SK-N-SH treated with all-trans-retinoic acid at 6 μM for 48 hours (cell line): ENCODE results near the gene KANSL1L.
A peak's percentile ranks its signal among the peaks of the same experiment; 100 is the strongest.

Experiments
- ATAC-seq: fragments of 200-7000 bp; cut with Tn5 transposase; 3 replicates; pipeline ENCODE4 v1.9.1; 2020; ENCODE audit warnings: mild to moderate bottlenecking, moderate library complexity
- BACH2 ChIP-seq: fragments of 250-450 bp; sonication (Bioruptor Pico); IDR thresholded peaks from 2 replicates; pipeline ENCODE4 v1.9.0; 2021; ENCODE audit warnings: mild to moderate bottlenecking, borderline replicate concordance
- CSDC2 ChIP-seq: fragments of 250-450 bp; sonication (Bioruptor Pico); IDR thresholded peaks from 2 replicates; pipeline ENCODE4 v1.5.0; 2020; ENCODE audit warnings: mild to moderate bottlenecking, moderate library complexity
- GLIS3 ChIP-seq: fragments of 250-450 bp; sonication (Bioruptor Pico); IDR thresholded peaks from 2 replicates; pipeline ENCODE4 v1.5.0; 2020; ENCODE audit warnings: mild to moderate bottlenecking, moderate library complexity
- ISL1 ChIP-seq: fragments of 250-450 bp; sonication (Bioruptor Pico); IDR thresholded peaks from 2 replicates; pipeline ENCODE4 v2.1.2; 2022; ENCODE audit warnings: mild to moderate bottlenecking, moderate library complexity
- OSR1 ChIP-seq: fragments of 250-450 bp; sonication (Bioruptor Pico); IDR thresholded peaks from 2 replicates; pipeline ENCODE4 v1.8.0; 2022; ENCODE audit warnings: moderate library complexity, mild to moderate bottlenecking, inconsistent platforms
- PPARA ChIP-seq: fragments of 250-450 bp; sonication (Bioruptor Pico); IDR thresholded peaks from 2 replicates; pipeline ENCODE4 v1.5.0; 2020; ENCODE audit warnings: mild to moderate bottlenecking, borderline replicate concordance
- RARB ChIP-seq: fragments of 250-450 bp; sonication (Bioruptor Pico); IDR thresholded peaks from 2 replicates; pipeline ENCODE4 v1.8.0; 2021; ENCODE audit warnings: mild to moderate bottlenecking, moderate library complexity
- TCF4 ChIP-seq: fragments of 250-450 bp; sonication (Bioruptor Pico); IDR thresholded peaks from 2 replicates; pipeline ENCODE4 v1.8.0; 2021; ENCODE audit warnings: mild to moderate bottlenecking, moderate library complexity, borderline replicate concordance
- TOX ChIP-seq: fragments of 250-450 bp; sonication (Bioruptor Pico); IDR thresholded peaks from 2 replicates; pipeline ENCODE4 v1.8.0; 2021; ENCODE audit warnings: mild to moderate bottlenecking, moderate library complexity, borderline replicate concordance
- ZC3H10 ChIP-seq: fragments of 250-450 bp; sonication (Bioruptor Pico); IDR thresholded peaks from 2 replicates; pipeline ENCODE4 v1.5.1; 2021; ENCODE audit warnings: mild to moderate bottlenecking, moderate library complexity
- ZFP3 ChIP-seq: fragments of 250-450 bp; sonication (Bioruptor Pico); IDR thresholded peaks from 2 replicates; pipeline ENCODE4 v1.5.0; 2020; ENCODE audit warnings: mild to moderate bottlenecking, moderate library complexity
- ZFP30 ChIP-seq: fragments of 450-650 bp; formaldehyde crosslinking; IDR thresholded peaks from 2 replicates; pipeline ENCODE4 v1.5.0; 2022; ENCODE audit warnings: mild to moderate bottlenecking, moderate library complexity
- ZNF565 ChIP-seq: fragments of 450-650 bp; formaldehyde crosslinking; conservative IDR thresholded peaks from 2 replicates; pipeline ENCODE4 v1.5.0; 2020; ENCODE audit warnings: low read depth, mild to moderate bottlenecking, moderate library complexity
- ZNF70 ChIP-seq: fragments of 450-650 bp; formaldehyde crosslinking; IDR thresholded peaks from 2 replicates; pipeline ENCODE4 v1.5.0; 2020; ENCODE audit warnings: mild to moderate bottlenecking, moderate library complexity
- ZNF8 ChIP-seq: fragments of 450-650 bp; formaldehyde crosslinking; IDR thresholded peaks from 2 replicates; pipeline ENCODE4 v1.5.0; 2020; ENCODE audit warnings: mild to moderate bottlenecking, moderate library complexity
- TF ChIP-seq, protein P1 (sequence below): fragments of 250-450 bp; sonication (Bioruptor Pico); IDR thresholded peaks from 2 replicates; pipeline ENCODE4 v1.8.0; 2020; ENCODE audit warnings: mild to moderate bottlenecking, moderate library complexity, borderline replicate concordance
- TF ChIP-seq, protein P2 (sequence below): fragments of 250-450 bp; sonication (Bioruptor Pico); IDR thresholded peaks from 2 replicates; pipeline ENCODE4 v1.8.0; 2021; ENCODE audit warnings: low read depth, mild to moderate bottlenecking, moderate library complexity, borderline replicate concordance
- TF ChIP-seq, protein P3 (sequence below): fragments of 250-450 bp; sonication (Bioruptor Pico); IDR thresholded peaks from 2 replicates; pipeline ENCODE4 v1.5.0; 2020; ENCODE audit warnings: mild to moderate bottlenecking, moderate library complexity
- TF ChIP-seq, protein P4 (sequence below): fragments of 250-450 bp; sonication (Bioruptor Pico); IDR thresholded peaks from 2 replicates; pipeline ENCODE4 v1.5.1; 2020; ENCODE audit warnings: low read depth, mild to moderate bottlenecking, moderate library complexity

KANSL1L gene

DNA sequence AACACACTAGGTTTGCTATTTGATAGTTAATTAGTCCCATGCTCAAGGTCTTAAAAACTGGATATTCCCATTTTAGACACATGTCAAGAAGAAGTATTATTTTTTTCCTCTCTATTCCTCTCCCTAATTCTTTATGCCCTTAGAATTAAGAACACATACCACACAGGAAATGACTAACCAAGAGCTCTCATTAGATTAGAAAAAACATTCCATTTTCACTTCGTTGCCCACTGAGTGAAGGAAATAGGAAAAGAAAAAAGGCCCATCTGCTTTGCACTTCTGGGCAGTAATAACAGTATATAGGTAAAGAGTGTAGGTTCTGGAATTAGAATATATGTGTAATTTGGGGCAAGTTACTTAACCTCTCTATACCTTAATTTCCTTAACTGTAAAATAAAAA lies 27.1 kb upstream of the KANSL1L start:
- no peak for TF ChIP-seq ZC3H10
- TF ChIP-seq ISL1 (CRISPR knock-in tag) = no peak
- no peak for TF ChIP-seq ZNF8 (CRISPR knock-in tag)
- no peak for TF ChIP-seq CSDC2
- ATAC-seq = peak; percentile 34; the same call in 1 of the 3 replicates

DNA sequence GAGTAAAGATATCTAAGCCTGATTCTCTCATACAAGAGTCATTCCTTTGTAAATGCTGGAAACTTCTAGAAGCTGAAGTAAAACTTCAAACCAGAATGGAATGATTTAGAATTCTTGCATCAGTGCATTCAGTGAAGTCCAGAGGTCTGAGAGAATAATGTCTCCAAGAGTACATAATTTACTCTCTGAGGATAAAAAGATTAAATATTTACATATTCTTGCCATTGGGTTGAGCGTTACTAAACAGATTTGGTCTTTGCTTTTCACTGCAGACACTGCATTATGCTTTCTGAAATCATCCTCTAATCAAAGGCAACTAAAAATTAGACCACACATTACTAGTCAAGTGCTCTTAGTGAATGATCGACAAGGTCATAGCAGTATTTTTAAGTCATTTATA lies 26.5 kb upstream of the KANSL1L start:
- no peak for ATAC-seq
- TF ChIP-seq, protein P1, sequence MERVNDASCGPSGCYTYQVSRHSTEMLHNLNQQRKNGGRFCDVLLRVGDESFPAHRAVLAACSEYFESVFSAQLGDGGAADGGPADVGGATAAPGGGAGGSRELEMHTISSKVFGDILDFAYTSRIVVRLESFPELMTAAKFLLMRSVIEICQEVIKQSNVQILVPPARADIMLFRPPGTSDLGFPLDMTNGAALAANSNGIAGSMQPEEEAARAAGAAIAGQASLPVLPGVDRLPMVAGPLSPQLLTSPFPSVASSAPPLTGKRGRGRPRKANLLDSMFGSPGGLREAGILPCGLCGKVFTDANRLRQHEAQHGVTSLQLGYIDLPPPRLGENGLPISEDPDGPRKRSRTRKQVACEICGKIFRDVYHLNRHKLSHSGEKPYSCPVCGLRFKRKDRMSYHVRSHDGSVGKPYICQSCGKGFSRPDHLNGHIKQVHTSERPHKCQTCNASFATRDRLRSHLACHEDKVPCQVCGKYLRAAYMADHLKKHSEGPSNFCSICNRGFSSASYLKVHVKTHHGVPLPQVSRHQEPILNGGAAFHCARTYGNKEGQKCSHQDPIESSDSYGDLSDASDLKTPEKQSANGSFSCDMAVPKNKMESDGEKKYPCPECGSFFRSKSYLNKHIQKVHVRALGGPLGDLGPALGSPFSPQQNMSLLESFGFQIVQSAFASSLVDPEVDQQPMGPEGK = no peak
- TF ChIP-seq ZC3H10 (no peak), TCF4 (CRISPR knock-in tag) (no peak), BACH2 (CRISPR knock-in tag) (no peak), ISL1 (CRISPR knock-in tag) (no peak), OSR1 (CRISPR knock-in tag) (no peak), PPARA (CRISPR knock-in tag) (no peak), ZNF8 (CRISPR knock-in tag) (no peak)
- TF ChIP-seq, protein P2, sequence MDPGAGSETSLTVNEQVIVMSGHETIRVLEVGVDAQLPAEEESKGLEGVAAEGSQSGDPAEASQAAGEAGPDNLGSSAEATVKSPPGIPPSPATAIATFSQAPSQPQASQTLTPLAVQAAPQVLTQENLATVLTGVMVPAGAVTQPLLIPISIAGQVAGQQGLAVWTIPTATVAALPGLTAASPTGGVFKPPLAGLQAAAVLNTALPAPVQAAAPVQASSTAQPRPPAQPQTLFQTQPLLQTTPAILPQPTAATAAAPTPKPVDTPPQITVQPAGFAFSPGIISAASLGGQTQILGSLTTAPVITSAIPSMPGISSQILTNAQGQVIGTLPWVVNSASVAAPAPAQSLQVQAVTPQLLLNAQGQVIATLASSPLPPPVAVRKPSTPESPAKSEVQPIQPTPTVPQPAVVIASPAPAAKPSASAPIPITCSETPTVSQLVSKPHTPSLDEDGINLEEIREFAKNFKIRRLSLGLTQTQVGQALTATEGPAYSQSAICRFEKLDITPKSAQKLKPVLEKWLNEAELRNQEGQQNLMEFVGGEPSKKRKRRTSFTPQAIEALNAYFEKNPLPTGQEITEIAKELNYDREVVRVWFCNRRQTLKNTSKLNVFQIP = no peak
- TF ChIP-seq, protein P3, sequence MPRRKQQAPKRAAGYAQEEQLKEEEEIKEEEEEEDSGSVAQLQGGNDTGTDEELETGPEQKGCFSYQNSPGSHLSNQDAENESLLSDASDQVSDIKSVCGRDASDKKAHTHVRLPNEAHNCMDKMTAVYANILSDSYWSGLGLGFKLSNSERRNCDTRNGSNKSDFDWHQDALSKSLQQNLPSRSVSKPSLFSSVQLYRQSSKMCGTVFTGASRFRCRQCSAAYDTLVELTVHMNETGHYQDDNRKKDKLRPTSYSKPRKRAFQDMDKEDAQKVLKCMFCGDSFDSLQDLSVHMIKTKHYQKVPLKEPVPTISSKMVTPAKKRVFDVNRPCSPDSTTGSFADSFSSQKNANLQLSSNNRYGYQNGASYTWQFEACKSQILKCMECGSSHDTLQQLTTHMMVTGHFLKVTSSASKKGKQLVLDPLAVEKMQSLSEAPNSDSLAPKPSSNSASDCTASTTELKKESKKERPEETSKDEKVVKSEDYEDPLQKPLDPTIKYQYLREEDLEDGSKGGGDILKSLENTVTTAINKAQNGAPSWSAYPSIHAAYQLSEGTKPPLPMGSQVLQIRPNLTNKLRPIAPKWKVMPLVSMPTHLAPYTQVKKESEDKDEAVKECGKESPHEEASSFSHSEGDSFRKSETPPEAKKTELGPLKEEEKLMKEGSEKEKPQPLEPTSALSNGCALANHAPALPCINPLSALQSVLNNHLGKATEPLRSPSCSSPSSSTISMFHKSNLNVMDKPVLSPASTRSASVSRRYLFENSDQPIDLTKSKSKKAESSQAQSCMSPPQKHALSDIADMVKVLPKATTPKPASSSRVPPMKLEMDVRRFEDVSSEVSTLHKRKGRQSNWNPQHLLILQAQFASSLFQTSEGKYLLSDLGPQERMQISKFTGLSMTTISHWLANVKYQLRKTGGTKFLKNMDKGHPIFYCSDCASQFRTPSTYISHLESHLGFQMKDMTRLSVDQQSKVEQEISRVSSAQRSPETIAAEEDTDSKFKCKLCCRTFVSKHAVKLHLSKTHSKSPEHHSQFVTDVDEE (CRISPR knock-in tag) = no peak

DNA sequence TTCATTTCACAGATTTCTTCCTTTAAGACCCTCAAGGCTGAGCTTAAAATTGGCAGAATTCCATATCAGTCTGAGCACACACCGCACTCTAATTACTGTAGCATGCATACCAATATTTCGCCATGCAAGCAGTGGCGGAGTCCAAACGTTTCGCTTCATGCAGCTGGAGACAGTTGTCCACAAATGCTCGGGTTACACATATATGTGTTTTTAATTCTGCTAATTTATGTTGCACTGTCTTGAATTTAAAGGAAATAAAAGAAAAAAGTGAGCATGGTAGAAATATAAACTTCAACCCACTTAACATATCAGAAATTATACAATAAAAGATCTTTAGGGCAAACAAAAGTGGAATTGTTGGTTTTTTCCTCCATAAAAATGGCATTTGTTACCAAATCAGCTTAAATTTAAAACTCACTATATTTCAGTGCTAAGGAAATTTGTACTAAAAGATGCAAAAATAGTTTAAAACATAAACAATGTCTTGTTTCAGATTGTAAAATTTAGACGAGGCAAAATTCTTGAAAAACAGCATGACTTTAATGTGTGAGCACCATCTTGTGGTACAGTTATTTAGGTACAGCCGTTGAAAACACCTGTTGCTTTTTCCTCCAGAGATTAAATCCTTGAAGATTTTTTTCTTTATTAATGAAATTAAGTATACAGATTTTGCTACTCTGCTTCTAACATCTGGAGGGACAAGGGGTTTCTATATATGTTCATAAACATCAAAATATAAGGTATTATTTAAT lies 24.1 kb upstream of the KANSL1L start:
- peak; percentile 65; the same call in 2 of the 3 replicates for ATAC-seq
- TF ChIP-seq ZFP3 (CRISPR knock-in tag) (no peak), ZC3H10 (no peak), ZNF8 (CRISPR knock-in tag) (no peak), ZNF70 (CRISPR knock-in tag) (no peak), PPARA (CRISPR knock-in tag) (no peak), ZFP30 (CRISPR knock-in tag) (no peak), TOX (CRISPR knock-in tag) (no peak), ISL1 (CRISPR knock-in tag) (no peak), GLIS3 (CRISPR knock-in tag) (no peak), RARB (CRISPR knock-in tag) (no peak), ZNF565 (CRISPR knock-in tag) (no peak), CSDC2 (no peak), TCF4 (CRISPR knock-in tag) (no peak), OSR1 (CRISPR knock-in tag) (no peak)
- TF ChIP-seq, protein P4, sequence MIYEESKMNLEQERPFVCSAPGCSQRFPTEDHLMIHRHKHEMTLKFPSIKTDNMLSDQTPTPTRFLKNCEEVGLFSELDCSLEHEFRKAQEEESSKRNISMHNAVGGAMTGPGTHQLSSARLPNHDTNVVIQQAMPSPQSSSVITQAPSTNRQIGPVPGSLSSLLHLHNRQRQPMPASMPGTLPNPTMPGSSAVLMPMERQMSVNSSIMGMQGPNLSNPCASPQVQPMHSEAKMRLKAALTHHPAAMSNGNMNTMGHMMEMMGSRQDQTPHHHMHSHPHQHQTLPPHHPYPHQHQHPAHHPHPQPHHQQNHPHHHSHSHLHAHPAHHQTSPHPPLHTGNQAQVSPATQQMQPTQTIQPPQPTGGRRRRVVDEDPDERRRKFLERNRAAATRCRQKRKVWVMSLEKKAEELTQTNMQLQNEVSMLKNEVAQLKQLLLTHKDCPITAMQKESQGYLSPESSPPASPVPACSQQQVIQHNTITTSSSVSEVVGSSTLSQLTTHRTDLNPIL = no peak
- TF ChIP-seq, protein P1 = no peak
- TF ChIP-seq, protein P3 (CRISPR knock-in tag) = no peak
